Smooth muscle cell of the pulmonary artery (primary cell): ENCODE results near the gene B3GALNT1. TPM values are rescaled to one million over a fixed set of nuclear protein-coding genes. Genes with fewer than 3 reads are reported as not detected.

ENCODE experiments used
- total RNA-seq: library from RNA; depleted of rRNA; stranded (reverse); fragments of >200 nt; gene quantifications from 2 replicates; pipeline ENCODE4 v1.2.3, GENCODE V29; 2014

Gene B3GALNT1
- 21.2 and 34.3 TPM in 2 replicates for total RNA-seq

GRCh38 chr3:161104561-161105551 lies at the start of gene B3GALNT1:
Gene B3GALNT1, minus strand, starts transcription at chr3:161105349. Its CDS starts 18,595 bp downstream, at chr3:161086754.

Other genes with a start within 250 kb of the B3GALNT1 start
- gene NMD3, start 116.0 kb upstream of the B3GALNT1 start, total RNA-seq: 115 and 181 TPM in 2 replicates